Smooth muscle cell (in vitro differentiated cells): ENCODE measurements around the gene CST7. TPM values are rescaled to one million over a fixed set of nuclear protein-coding genes. Genes with fewer than 3 reads are reported as not detected.

ENCODE experiments used
- DNase-seq: peaks from one replicate; lab custom pipeline; 2025; ENCODE audit not compliant: unreplicated experiment; lab: John Stamatoyannopoulos, UW
- H2AFZ ChIP-seq: fragments of 200-600 bp; sonication (generic); 2 replicates; pipeline ENCODE4 v1.6.0; 2016; ENCODE audit warnings: antibody characterized with exemption, low read depth, mild to moderate bottlenecking
- H3F3A ChIP-seq: fragments of 200-600 bp; sonication (generic); 2 replicates; pipeline ENCODE4 v1.6.0; 2017; ENCODE audit warnings: antibody characterized with exemption, low read depth
- H3K27ac ChIP-seq: fragments of 200-600 bp; sonication (generic); 2 replicates; pipeline ENCODE4 v1.5.1; 2016; ENCODE audit warnings: low read depth, mild to moderate bottlenecking
- H3K27me3 ChIP-seq: fragments of 200-600 bp; sonication (generic); 2 replicates; pipeline ENCODE4 v1.6.1; 2016; ENCODE audit warnings: low read depth, mild to moderate bottlenecking
- H3K36me3 ChIP-seq: fragments of 200-600 bp; sonication (generic); 2 replicates; pipeline ENCODE4 v1.5.1; 2016; ENCODE audit warnings: low read depth
- H3K4me1 ChIP-seq: fragments of 200-600 bp; sonication (generic); 2 replicates; pipeline ENCODE4 v1.5.1; 2016; ENCODE audit warnings: low read depth
- H3K4me2 ChIP-seq: fragments of 200-600 bp; sonication (generic); 2 replicates; pipeline ENCODE4 v1.6.0; 2016; ENCODE audit warnings: mild to moderate bottlenecking
- H3K4me3 ChIP-seq: fragments of 200-600 bp; sonication (generic); 2 replicates; pipeline ENCODE4 v1.5.1; 2016; ENCODE audit warnings: mild to moderate bottlenecking
- H3K79me2 ChIP-seq: fragments of 200-600 bp; sonication (generic); 2 replicates; pipeline ENCODE4 v1.6.0; 2016; ENCODE audit warnings: low read depth, mild to moderate bottlenecking
- H3K9ac ChIP-seq: fragments of 200-600 bp; sonication (generic); 2 replicates; pipeline ENCODE4 v1.6.0; 2016; ENCODE audit warnings: low read depth
- H3K9me3 ChIP-seq: fragments of 200-600 bp; sonication (generic); replicated peaks from 2 replicates; pipeline ENCODE4 v1.5.1; 2016; ENCODE audit warnings: low read depth
- H4K20me1 ChIP-seq: fragments of 200-600 bp; sonication (generic); 2 replicates; pipeline ENCODE4 v1.6.0; 2016; ENCODE audit warnings: low read depth
- WGBS: methylation state at CpG from one replicate; pipeline ENCODE4 v1.1.7; 2016; ENCODE audit warnings: low lambda C conversion rate; 5-methylcytosine and 5-hydroxymethylcytosine counted together
- polyA plus RNA-seq: library from polyadenylated mRNA; unstranded; fragments of >200 nt; fragmentation: Nextera tagmentation; extraction: Ambion mirVana; gene quantifications from 2 replicates; pipeline ENCODE4 v1.2.1, GENCODE V29; 2016
- total RNA-seq: library from RNA; depleted of rRNA; stranded (reverse); fragments of >200 nt; gene quantifications from 2 replicates; pipeline ENCODE4 v1.2.3, GENCODE V29; 2014
- TF ChIP-seq, protein P1 (sequence below): fragments of 200-600 bp; sonication (generic); IDR thresholded peaks from 2 replicates; pipeline ENCODE4 v1.5.1; 2017; ENCODE audit warnings: borderline replicate concordance, mild to moderate bottlenecking, antibody characterized with exemption; ENCODE audit not compliant: insufficient read depth, poor library complexity, severe bottlenecking

Gene CST7
- total and polyA plus RNA-seq, 2 experiments from 2014 or later = 1.8 TPM; not detected in 1

DNA sequence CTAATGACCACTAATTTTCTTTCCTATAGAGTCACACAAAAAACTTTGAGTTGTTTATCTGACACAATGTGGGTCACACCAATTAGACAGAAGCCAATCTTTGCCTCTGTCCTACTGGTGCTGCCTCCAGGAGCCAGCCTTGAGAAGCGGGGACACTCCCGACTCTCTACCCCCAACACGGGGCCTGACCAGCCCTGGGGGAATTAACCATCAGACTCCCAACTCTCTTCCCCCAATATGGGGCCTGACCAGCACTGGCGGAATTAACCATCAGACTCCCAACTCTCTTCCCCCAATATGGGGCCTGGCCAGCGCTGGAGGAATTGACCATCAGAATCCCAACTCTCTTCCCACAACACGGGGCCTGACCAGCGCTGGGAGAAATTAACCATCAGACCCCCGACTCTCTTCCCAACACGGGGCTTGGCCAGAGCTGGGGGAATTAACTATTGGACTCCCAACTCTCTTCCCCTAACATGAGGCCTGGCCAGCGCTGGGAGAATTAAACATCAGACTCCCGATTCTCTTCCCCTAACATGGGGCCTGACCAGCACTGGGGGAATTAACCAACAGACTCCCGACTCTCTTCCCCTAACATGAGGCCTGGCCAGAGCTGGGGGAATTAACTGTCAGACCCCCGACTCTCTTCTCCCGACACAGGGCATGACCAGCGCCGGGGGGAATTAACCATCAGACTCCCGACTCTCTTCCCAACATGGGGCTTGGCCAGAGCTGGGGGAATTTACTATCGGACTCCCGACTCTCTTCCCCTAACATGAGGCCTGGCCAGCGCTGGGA is 12.5 kb downstream of the CST7 start:
- TF ChIP-seq, protein P1, sequence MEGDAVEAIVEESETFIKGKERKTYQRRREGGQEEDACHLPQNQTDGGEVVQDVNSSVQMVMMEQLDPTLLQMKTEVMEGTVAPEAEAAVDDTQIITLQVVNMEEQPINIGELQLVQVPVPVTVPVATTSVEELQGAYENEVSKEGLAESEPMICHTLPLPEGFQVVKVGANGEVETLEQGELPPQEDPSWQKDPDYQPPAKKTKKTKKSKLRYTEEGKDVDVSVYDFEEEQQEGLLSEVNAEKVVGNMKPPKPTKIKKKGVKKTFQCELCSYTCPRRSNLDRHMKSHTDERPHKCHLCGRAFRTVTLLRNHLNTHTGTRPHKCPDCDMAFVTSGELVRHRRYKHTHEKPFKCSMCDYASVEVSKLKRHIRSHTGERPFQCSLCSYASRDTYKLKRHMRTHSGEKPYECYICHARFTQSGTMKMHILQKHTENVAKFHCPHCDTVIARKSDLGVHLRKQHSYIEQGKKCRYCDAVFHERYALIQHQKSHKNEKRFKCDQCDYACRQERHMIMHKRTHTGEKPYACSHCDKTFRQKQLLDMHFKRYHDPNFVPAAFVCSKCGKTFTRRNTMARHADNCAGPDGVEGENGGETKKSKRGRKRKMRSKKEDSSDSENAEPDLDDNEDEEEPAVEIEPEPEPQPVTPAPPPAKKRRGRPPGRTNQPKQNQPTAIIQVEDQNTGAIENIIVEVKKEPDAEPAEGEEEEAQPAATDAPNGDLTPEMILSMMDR = no peak
- Histone ChIP-seq H3K27me3 (no peaks in the 10 kb centered on the region), H3K79me2 (no peaks in the 10 kb centered on the region), H4K20me1 (no peaks in the 10 kb centered on the region), H3F3A (no peaks in the 10 kb centered on the region), H3K27ac (no peak overlapping the region), H3K9me3 (no peaks in the 10 kb centered on the region), H2AFZ (no peak overlapping the region), H3K9ac (no peak overlapping the region), H3K4me2 (no peak overlapping the region), H3K36me3 (no peaks in the 10 kb centered on the region), H3K4me3 (no peak overlapping the region), H3K4me1 (no peaks in the 10 kb centered on the region)
- 92% methylated on average over 20 of the region's 20 CpGs for WGBS
- DNase-seq = no peak

DNA sequence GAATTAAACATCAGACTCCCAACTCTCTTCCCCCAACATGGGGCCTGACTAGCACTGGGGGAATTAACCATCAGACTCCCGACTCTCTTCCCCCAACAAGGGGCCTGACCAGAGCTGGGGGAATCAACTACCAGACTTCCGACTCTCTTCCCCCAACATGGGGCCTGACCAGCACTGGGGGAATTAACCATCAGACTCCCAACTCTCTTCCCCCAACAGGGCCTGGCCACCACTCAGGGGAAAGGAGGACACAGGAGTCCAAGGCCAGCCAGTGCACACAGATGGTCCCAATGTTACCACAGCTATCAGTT is 13.1 kb downstream of the CST7 start:
- Histone ChIP-seq H2AFZ (no peak overlapping the region), H3F3A (no peaks in the 10 kb centered on the region), H3K36me3 (no peaks in the 10 kb centered on the region), H3K4me2 (no peak overlapping the region), H3K79me2 (no peaks in the 10 kb centered on the region), H3K27me3 (no peaks in the 10 kb centered on the region), H3K4me1 (no peaks in the 10 kb centered on the region), H3K27ac (no peak overlapping the region), H4K20me1 (no peaks in the 10 kb centered on the region), H3K9ac (no peak overlapping the region), H3K4me3 (no peak overlapping the region), H3K9me3 (no peaks in the 10 kb centered on the region)
- no peak for DNase-seq
- WGBS = 100% methylated on average over 2 of the region's 2 CpGs
- TF ChIP-seq, protein P1 = no peak

- H3K9me3 ChIP-seq = no peaks in the 10 kb centered on the region
- H2AFZ ChIP-seq = no peak overlapping the region
- TF ChIP-seq, protein P1 = no peak
- WGBS = 96% methylated on average over 6 of the region's 6 CpGs
- H3K9ac ChIP-seq = no peak overlapping the region
- no peaks in the 10 kb centered on the region for H4K20me1 ChIP-seq
- no peaks in the 10 kb centered on the region for H3K36me3 ChIP-seq
- H3K4me1 ChIP-seq = no peaks in the 10 kb centered on the region
- no peaks in the 10 kb centered on the region for H3F3A ChIP-seq
- no peak for DNase-seq
- no peaks in the 10 kb centered on the region for H3K27me3 ChIP-seq
- H3K4me2 ChIP-seq = no peak overlapping the region
- H3K4me3 ChIP-seq = no peak overlapping the region
- no peak overlapping the region for H3K27ac ChIP-seq
- H3K79me2 ChIP-seq = no peaks in the 10 kb centered on the region
These were observed 13.4 kb downstream of the CST7 start for GRCh38 chr20:24962510-24962909.
